ENCODE data around the gene NPIPB6.
"Not testable (repeated sequence)": the region's sequence is repeated elsewhere in the genome, so short reads cannot be mapped to it uniquely, and the experiment has no call there.

NPIPB6 gene

DNA sequence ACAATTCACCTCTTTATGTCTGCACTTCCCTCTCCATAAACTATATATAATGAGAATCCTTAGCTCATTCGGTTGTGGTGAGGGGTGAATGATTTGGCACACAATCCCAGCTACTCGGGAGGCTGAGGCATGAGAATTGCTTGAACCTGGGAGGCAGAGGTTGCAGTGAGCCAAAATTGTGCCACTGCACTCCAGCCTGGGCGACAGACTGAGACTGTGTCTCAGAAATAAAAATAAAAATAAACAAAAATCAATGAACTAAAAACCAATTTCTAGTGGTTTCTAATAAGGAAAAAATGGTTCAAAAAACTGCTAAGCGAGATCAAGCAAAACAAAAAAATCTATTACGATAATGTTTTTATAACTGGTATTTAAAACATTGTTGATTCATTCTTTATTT, at the start of gene NPIPB6:
Gene NPIPB6, minus strand, starts transcription at position 101 of the 400 bp plus-strand sequence. CDS start 686 bp downstream, outside the sequence.
- in situ Hi-C loops (cut with HindIII; ENCODE audit: low sequenced_read_pairs); H3K4me3 ChIP-seq (ENCODE audit: low read depth, low read length); DNase-seq (ENCODE audit: low read depth, low spot score): not testable (repeated sequence)

DNA sequence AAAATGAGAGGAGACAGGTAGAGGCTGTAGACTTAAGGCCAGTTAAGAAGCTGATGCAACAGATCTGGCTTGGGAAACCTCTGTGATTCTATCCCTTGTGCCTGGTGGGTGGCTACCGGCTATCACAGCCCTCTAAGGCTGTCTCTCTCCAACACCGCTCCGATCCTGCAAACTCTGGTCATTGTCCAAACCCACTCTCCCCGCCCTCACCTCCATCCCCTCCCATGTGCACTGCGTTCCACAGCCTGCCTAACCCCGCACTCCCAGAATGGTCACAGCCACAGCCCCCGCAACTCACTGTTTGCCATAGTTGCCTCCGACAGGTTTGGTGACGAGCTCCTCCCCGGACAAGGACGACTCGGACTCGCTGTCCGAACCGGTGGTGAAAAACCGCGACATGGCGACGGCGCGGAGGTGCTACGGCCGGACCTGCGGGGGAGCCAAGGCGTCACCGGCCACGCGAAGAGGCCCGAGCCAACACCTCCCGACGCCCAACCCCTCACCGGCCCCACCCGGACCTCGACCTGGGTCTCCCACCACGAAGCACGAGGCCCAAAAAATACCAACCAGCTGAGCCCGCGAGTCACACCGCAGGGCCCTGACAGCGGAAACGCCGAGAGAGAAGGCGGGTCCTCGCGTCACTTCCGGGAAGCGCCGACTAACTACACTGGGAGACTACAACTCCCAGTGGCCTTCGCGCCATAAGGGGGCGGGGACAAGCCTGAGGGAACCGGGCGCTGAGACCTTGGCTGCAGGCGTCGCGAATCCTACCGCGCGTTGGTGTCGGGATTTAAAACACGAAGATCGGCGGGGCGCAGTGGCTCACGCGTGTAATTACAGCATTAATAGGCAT, 40.1 kb upstream of the NPIPB6 start, which contains the start of gene EIF3CL:
Gene EIF3CL, minus strand, starts transcription at position 622 of the 853 bp plus-strand sequence. Its CDS starts 223 bp downstream, at position 399.
- in situ Hi-C loops (cut with HindIII; ENCODE audit: low sequenced_read_pairs); DNase-seq (ENCODE audit: low read depth, low spot score): not testable (repeated sequence)
- peak within 1 kb of the TSS; percentile 39 for H3K4me3 ChIP-seq (ENCODE audit: low read depth, low read length)

DNA sequence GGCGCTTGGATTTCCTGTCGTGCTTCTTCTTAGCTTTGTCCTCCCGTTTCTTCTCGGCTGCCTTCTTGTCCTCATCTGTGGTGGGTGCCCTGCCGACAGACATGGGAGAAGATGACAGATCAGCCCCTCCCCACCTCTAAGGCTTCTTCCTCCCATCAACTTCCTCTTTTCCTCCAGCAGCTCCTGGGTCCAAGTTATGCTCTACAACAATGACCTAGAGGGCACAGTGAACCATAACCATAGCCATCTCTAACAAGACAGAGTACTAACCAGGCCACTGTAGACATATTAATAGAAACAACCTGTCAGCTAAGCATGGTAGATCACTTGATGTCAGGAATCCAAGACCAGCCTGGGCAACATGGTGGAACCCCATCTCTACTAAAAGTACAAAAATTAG, 28.7 kb upstream of the NPIPB6 start:
- H3K4me3 ChIP-seq (ENCODE audit: low read depth, low read length); DNase-seq (ENCODE audit: low read depth, low spot score); in situ Hi-C loops (cut with HindIII; ENCODE audit: low sequenced_read_pairs): not testable (repeated sequence)

DNA sequence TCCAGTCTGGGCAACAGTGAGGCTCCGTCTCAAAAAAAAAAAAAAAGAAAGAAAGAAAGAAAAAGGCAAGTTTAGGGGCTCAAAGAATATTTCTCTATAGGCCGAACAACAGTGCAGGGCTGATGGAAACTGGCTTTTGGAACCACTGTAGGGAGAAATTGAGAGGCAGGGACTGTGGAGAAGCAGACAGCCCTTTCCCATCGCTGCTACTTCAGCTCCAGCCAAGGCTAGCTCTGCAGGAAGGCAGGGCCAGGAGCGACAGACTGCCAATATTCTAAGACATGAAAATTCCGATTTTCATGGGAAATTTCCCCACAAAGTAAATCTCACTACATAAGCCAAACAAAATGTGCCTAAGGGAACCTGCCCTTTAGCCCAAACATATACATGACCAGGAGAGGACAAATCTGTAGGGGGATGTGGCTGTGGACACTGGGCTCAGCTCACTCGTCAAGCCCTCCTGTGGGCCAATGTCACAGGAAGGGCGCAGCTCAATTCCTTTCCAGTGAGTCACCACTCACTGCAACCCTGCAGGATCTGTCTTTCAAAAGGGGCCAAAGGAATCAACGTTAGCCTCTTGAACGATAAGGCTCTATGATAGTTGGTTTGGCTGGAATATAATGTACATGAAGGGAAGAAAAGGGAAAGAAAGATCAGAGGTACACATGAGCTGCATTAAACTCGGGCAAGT, 19.0 kb upstream of the NPIPB6 start:
- in situ Hi-C loops (cut with HindIII; ENCODE audit: low sequenced_read_pairs); H3K4me3 ChIP-seq (ENCODE audit: low read depth, low read length); DNase-seq (ENCODE audit: low read depth, low spot score): not testable (repeated sequence)

DNA sequence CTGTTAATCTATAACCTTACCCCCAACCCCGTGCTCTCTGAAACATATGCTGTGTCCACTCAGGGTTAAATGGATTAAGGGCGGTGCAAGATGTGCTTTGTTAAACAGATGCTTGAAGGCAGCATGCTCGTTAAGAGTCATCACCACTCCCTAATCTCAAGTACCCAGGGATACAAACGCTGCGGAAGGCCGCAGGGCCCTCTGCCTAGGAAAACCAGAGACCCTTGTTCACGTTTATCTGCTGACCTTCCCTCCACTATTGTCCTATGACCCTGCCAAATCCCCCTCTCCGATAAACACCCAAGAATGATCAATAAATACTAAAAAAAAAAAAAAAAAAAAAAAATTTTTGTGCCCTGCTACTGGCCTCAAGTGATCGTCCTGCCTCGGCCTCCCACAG, 14.5 kb upstream of the NPIPB6 start:
- H3K4me3 ChIP-seq (ENCODE audit: low read depth, low read length); in situ Hi-C loops (cut with HindIII; ENCODE audit: low sequenced_read_pairs); DNase-seq (ENCODE audit: low read depth, low spot score): not testable (repeated sequence)

DNA sequence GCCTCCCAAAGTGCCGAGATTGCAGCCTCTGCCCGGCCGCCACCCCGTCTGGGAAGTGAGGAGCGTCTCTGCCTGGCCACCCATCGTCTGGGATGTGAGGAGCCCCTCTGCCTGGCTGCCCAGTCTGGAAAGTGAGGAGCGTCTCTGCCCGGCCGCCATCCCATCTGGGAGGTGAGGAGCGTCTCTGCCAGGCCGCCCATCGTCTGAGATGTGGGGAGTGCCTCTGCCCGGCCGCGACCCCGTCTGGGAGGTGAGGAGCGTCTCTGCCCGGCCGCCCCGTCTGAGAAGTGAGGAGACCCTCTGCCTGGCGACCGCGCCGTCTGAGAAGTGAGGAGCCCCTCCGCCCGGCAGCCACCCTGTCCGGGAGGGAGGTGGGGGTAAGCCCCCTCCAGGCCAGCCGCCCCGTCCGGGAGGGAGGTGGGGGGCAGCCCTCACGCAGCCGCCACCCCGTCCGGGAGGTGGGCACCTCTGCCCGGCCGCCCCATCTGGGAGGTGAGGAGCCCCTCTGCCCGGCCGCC, 13.9 kb upstream of the NPIPB6 start:
- H3K4me3 ChIP-seq (ENCODE audit: low read depth, low read length); DNase-seq (ENCODE audit: low read depth, low spot score); in situ Hi-C loops (cut with HindIII; ENCODE audit: low sequenced_read_pairs): not testable (repeated sequence)

DNA sequence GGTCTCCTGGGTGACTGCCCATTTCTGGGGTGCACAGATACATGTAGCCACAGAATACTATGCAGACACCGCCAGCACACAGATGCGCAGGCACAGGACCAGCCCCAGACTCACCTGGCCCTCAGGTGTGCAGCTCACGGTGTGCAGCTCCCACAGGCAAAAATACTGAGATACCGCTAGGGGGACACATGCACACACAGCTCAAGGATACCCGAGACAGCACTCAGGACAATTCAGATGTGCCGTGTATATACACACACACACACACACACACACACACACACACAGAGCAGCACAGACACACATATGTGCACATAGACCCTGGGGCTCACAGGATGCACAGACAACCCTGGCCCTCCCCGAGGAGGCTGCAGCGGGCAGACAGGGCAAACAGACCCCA, 11.8 kb upstream of the NPIPB6 start:
- DNase-seq (ENCODE audit: low read depth, low spot score); in situ Hi-C loops (cut with HindIII; ENCODE audit: low sequenced_read_pairs); H3K4me3 ChIP-seq (ENCODE audit: low read depth, low read length): not testable (repeated sequence)

DNA sequence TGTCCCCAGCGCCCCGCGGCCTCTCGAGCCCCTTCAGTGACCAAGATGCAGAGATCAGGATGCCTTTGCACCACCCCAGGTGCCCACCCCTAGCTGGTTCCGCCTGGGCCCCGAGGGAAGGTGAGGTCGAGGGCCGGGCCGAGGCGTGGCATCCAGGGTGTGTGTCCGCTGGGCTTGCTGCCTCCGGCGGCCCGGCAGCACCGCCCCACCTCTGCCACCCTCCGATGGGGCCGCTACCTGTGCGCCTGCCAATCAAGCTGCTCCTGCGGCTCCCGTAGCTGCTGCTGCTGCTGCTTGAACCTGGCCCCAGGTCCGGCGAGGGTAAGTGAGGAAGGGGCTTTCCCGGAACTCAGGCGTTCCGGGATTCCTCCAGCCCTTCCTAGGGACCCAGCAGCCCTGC, 11.0 kb upstream of the NPIPB6 start:
- DNase-seq (ENCODE audit: low read depth, low spot score); H3K4me3 ChIP-seq (ENCODE audit: low read depth, low read length); in situ Hi-C loops (cut with HindIII; ENCODE audit: low sequenced_read_pairs): not testable (repeated sequence)

DNA sequence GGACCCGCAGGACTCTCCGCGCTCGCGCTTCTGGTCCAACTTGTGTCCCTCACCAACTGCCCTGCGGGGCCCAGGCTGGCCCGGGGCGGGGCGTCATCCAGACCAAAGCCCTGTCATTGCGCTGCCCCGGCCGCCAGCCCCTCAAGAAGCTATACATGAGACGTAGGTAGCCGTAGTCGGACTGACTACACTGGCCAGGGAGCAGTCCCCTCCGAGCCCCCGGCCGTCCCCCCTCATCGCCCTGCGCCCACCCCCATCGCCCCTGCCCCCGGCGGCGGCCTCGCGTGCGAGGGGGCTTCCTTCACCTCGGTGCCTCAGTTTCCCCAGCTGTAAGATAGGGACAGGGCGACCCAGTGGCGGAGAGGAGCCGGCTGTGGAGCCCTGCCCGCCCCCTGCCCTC, 4.6 kb upstream of the NPIPB6 start:
- DNase-seq (ENCODE audit: low read depth, low spot score); H3K4me3 ChIP-seq (ENCODE audit: low read depth, low read length); in situ Hi-C loops (cut with HindIII; ENCODE audit: low sequenced_read_pairs): not testable (repeated sequence)

DNA sequence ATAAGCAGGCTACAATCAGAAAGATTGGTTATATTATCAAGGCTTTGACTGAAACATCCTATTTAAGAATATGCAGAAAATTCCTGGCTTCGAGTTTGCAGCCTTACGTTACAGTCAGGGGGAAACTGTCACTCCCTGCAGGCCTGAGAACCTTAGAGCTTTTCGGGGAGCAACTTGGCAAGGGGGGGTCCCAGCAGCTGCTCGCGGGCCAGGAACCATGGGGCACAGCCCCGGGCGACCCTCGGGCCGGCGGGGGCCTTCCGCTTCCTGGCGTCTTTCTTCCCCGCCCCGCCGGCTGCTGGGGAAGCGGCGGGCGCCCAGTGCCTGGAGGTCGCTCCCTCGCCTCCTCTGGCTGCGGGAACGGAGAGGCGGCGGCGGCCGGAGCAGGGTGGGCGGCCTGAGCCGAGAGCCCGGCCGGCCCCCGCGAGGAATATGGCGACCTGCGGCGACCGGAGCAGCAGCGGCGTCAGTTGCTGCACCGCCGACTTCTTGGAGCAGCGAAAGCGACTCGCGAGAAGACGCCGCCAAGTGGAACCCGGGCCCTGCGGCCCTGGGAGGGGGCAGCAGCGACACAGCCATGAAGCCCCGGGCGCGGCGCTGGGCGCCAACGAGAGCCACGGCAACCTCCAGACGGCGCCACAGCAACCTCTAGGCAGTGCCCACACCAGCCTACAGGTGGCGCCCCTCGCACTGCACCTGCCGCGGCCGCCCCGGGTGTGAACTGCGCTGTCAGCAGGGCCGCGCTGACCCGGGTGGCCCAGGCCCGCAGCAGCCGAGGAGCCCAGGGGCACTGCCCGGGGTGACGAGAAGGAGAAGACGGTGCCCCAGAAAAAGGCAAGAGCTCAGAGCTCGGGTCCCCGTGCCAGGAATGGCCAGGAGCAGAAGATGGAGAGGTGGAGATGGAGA, 1.2 kb upstream of the NPIPB6 start:
- H3K4me3 ChIP-seq (ENCODE audit: low read depth, low read length); in situ Hi-C loops (cut with HindIII; ENCODE audit: low sequenced_read_pairs); DNase-seq (ENCODE audit: low read depth, low spot score): not testable (repeated sequence)

DNA sequence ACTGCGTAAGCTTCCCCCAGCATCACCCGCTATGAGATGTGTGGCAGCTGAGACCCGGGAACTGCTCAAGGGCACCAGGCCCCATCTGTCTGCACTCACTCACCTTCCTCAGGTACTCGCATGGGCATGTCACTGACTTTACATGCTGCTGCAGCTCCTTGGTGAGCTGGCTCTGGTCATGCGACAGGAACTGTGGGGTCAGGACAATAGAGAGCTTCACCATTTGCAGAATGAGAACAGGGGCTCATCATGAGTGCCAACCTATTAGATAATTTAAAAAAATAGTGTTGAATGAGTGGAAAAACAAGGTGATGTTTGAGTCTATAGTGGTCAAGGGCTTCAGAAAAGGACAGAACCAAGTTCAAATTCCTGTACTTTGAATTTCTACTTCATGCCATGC, 708 bp downstream of the NPIPB6 start:
- in situ Hi-C loops (cut with HindIII; ENCODE audit: low sequenced_read_pairs); DNase-seq (ENCODE audit: low read depth, low spot score); H3K4me3 ChIP-seq (ENCODE audit: low read depth, low read length): not testable (repeated sequence)

DNA sequence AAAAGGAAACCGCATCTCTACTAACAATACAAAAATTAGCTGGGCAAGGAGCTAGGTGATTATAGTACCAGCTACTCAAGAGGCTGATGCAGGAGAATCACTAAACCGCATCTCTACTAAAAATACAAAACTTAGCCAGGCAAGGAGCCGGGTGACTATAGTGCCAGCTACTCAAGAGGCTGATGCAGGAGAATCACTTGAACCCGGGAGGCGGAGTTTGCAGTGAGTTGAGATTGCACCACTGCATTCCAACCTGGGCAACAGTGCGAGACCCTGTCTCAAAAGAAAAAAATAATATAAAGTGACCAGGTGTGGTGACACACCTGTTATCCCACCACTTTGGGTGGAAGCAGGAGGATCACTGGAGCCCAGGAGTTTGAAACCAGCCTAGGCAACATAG, 25.1 kb downstream of the NPIPB6 start:
- DNase-seq (ENCODE audit: low read depth, low spot score); H3K4me3 ChIP-seq (ENCODE audit: low read depth, low read length); in situ Hi-C loops (cut with HindIII; ENCODE audit: low sequenced_read_pairs): not testable (repeated sequence)

DNA sequence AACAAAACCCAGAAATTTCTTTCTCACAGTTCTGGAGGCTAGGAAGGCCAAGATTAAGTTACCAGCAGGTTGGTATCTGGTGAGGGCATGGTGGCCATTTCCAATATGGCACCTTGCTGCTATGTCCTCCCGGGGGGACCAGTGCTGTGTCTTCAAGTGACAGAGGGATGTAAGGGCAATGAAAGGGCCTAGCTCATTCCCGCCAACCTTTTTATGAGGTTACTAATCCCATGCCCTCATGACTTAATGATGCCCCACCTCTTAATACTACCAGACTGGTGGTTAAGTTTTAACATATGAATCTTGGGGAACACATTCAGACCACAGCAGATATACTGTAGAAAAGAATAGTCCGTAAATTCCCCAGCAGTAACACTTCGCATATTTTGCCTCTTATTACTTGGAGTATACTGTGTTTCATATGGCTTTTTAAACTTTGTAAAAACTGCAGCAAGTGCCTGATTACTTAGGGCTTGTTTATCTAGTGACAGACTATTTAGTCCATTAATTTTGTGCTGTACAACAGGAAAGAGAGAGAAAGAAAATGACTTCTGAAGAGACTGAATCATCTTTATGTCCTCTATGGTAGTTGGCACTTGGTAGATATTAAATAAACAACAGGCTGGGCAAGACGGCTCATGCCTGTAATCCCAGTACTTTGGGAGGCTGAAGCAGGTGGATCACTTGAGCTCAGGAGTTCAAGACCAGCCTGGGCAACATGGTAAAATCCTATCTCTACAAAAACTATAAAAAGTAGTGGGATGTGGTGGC, 26.2 kb downstream of the NPIPB6 start:
- H3K4me3 ChIP-seq (ENCODE audit: low read depth, low read length); DNase-seq (ENCODE audit: low read depth, low spot score); in situ Hi-C loops (cut with HindIII; ENCODE audit: low sequenced_read_pairs): not testable (repeated sequence)

DNA sequence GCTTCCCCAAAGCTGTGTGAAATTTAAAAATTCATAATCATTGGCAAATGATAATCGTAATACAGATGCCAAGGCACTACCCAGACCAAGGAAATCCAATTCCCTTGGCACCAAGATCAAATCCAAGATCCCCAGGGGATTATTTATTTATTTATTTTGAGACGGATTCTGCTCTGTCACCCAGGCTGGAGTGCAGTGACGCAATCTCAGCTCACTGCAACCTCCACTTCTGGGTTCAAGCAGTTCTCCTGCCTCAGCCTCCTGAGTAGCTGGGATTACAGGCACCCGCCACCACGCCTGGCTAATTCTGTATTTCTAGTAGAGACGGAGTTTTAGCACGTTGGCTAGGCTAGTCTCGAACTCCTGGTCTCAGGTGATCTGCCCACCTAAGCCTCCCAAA, 27.6 kb downstream of the NPIPB6 start:
- H3K4me3 ChIP-seq (ENCODE audit: low read depth, low read length); in situ Hi-C loops (cut with HindIII; ENCODE audit: low sequenced_read_pairs); DNase-seq (ENCODE audit: low read depth, low spot score): not testable (repeated sequence)

DNA sequence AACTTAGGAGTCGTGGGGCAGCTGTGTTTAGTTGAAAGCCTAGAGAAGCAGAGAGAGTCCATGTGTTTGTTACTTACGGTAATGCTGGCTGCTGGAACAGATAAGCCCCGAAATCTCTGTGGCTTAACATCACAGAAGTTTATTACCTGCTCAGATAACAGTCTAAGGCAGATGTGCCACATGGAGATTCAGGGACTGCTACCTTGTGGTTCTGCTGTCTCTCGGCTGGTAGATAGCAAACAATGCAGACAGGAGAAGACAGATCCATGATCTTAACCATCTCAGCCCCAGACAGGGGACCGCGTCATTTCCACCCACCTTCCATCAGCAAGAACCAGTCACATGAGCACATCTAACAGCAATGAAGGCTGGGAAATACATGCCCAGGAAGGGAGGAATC, 30.7 kb downstream of the NPIPB6 start:
- in situ Hi-C loops (cut with HindIII; ENCODE audit: low sequenced_read_pairs); DNase-seq (ENCODE audit: low read depth, low spot score): not testable (repeated sequence)

DNA sequence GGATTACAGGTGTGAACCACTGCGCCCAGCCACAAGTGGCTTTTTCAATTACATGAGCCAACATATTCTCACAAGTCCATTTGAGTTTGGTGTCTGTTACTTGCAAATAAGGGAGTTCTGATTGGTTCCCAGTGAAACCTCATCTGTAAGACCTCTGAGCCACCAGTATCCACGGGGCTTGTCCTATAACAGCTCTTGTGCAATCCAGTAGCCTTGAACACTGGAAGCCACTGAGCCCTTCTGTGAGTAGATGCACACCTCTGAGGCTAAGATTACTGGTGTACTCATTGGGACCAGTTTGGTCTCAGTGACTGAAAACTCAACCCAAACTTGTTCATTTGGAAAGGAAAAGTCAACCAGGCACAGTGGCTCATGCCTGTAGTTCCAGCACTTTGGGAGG, 32.3 kb downstream of the NPIPB6 start:
- in situ Hi-C loops (cut with HindIII; ENCODE audit: low sequenced_read_pairs); H3K4me3 ChIP-seq (ENCODE audit: low read depth, low read length): not testable (repeated sequence)

More for the DNA sequence above, 30.7 kb downstream of the NPIPB6 start:
- H3K4me3 ChIP-seq (ENCODE audit: low read depth, low read length), result not testable (repeated sequence)

More for the DNA sequence above, 32.3 kb downstream of the NPIPB6 start:
- DNase-seq (ENCODE audit: low read depth, low spot score), result not testable (repeated sequence)

Data from astrocyte of the spinal cord (primary cell).